ENCODE results near the gene STK35. TPM values are rescaled to one million over a fixed set of nuclear protein-coding genes. Genes with fewer than 3 reads are reported as not detected.

The STK35 gene
- total RNA-seq, 3 donors from 2014 or later (not counting 1 experiment from before 2014, with no cell fraction given): 18.7 to 24.5 (median 21.9) TPM

DNA sequence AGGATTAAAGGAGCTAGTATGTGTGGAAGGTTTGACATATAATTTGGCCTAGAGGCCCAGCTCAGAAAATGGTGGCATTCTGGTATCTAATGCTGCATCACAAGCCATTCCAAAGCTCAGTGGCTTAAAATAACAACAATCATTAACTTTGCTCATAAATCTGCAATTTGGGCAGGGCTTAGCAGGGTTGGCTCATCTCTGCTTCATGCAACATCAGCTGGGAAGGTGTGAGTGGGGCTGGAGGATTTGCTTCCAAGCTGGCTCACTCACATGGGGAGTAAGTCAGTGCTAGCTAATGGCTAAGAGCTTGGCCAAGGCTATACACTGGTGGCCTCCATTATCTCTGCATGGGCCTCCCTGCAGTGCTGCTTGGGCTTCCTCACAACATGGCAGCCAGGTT is 48.0 kb upstream of the STK35 start:
- TF ChIP-seq, protein P1, sequence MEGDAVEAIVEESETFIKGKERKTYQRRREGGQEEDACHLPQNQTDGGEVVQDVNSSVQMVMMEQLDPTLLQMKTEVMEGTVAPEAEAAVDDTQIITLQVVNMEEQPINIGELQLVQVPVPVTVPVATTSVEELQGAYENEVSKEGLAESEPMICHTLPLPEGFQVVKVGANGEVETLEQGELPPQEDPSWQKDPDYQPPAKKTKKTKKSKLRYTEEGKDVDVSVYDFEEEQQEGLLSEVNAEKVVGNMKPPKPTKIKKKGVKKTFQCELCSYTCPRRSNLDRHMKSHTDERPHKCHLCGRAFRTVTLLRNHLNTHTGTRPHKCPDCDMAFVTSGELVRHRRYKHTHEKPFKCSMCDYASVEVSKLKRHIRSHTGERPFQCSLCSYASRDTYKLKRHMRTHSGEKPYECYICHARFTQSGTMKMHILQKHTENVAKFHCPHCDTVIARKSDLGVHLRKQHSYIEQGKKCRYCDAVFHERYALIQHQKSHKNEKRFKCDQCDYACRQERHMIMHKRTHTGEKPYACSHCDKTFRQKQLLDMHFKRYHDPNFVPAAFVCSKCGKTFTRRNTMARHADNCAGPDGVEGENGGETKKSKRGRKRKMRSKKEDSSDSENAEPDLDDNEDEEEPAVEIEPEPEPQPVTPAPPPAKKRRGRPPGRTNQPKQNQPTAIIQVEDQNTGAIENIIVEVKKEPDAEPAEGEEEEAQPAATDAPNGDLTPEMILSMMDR (IDR thresholded peaks at IDR 0.05): no peak
- no peaks in the 10 kb centered on the region for H3K4me1 Mint-ChIP-seq
- peaks cover 20 to 25% of the 10 kb centered on the region in 2 donors for H3K27me3 Mint-ChIP-seq (ENCODE audit: low read depth in 2 of 2)
- ATAC-seq (no peak), DNase-seq (no peak)
- no peak overlapping the region for H3K27ac Mint-ChIP-seq
- no peak overlapping the region for H3K4me3 Mint-ChIP-seq
- Histone ChIP-seq H3K9me3 (ENCODE audit: control insufficient read depth, insufficient read depth, low read length) (peaks cover 4% of the 10 kb centered on the region), H3K27ac (ENCODE audit: low read length) (no peak overlapping the region), H3K4me1 (ENCODE audit: control insufficient read depth, insufficient read depth, low read length) (no peaks in the 10 kb centered on the region), H3K4me3 (ENCODE audit: low read length) (no peak overlapping the region), H3K27me3 (ENCODE audit: control insufficient read depth, insufficient read depth, low read length) (peaks cover under 1% of the 10 kb centered on the region), H3K36me3 (ENCODE audit: control insufficient read depth, insufficient read depth, low read length) (no peaks in the 10 kb centered on the region)
- H3K36me3 Mint-ChIP-seq: peaks cover 7% of the 10 kb centered on the region
- intact Hi-C loops (cut with micrococcal nuclease): no loop called here
- peaks cover 0 to 2% of the 10 kb centered on the region in 2 donors for H3K9me3 Mint-ChIP-seq

DNA sequence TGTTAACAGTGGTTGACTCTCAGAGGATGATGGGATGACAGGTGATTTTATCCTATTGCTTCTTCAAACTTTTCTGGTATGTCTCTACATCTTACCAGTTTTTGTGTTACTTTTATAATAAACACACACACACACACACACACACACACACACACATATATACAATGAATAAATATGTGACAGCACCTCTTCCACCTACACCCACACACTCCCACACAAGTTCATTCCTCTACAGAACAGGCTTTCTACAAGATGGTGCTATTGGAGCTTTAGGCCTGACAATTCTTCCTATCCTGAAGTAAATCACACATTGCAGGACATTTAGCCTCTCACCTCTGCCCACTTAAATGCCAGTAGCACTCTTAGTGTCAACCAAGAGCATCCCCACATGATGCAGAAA is 46.7 kb upstream of the STK35 start:
- peaks cover 0 to 2% of the 10 kb centered on the region in 2 donors for H3K9me3 Mint-ChIP-seq
- intact Hi-C loops (cut with micrococcal nuclease): no loop called here
- H3K4me3 Mint-ChIP-seq: no peak overlapping the region
- Histone ChIP-seq H3K9me3 (ENCODE audit: control insufficient read depth, insufficient read depth, low read length) (peaks cover 6% of the 10 kb centered on the region), H3K4me1 (ENCODE audit: control insufficient read depth, insufficient read depth, low read length) (no peaks in the 10 kb centered on the region), H3K27me3 (ENCODE audit: control insufficient read depth, insufficient read depth, low read length) (peaks cover 3% of the 10 kb centered on the region), H3K27ac (ENCODE audit: low read length) (no peak overlapping the region), H3K4me3 (ENCODE audit: low read length) (no peak overlapping the region), H3K36me3 (ENCODE audit: control insufficient read depth, insufficient read depth, low read length) (no peaks in the 10 kb centered on the region)
- TF ChIP-seq, protein P1 (IDR thresholded peaks at IDR 0.05): no peak
- H3K27ac Mint-ChIP-seq: no peak overlapping the region
- no peak for ATAC-seq
- no peak for DNase-seq
- H3K4me1 Mint-ChIP-seq: no peaks in the 10 kb centered on the region
- peaks cover 25 to 28% of the 10 kb centered on the region in 2 donors for H3K27me3 Mint-ChIP-seq (ENCODE audit: low read depth in 2 of 2)
- H3K36me3 Mint-ChIP-seq: peaks cover 7% of the 10 kb centered on the region

GRCh38 chr20:2059411-2059810 is 42.2 kb upstream of the STK35 start:
- Mint-ChIP-seq H3K9me3 (peaks cover 0 to 2% of the 10 kb centered on the region in 2 donors), H3K27ac (no peak overlapping the region), H3K4me1 (no peaks in the 10 kb centered on the region), H3K4me3 (no peak overlapping the region), H3K36me3 (peaks cover 7% of the 10 kb centered on the region), H3K27me3 (ENCODE audit: low read depth in 2 of 2) (peaks cover 18 to 28% of the 10 kb centered on the region in 2 donors)
- DNase-seq (no peak), ATAC-seq (no peak)
- TF ChIP-seq, protein P1 (IDR thresholded peaks at IDR 0.05): no peak
- no peak overlapping the region for H3K27ac ChIP-seq (ENCODE audit: low read length)
- intact Hi-C loops (cut with micrococcal nuclease): no loop called here
- 93% methylated on average over 1 of the region's 2 CpGs for WGBS (ENCODE audit: insufficient coverage)
- no peak overlapping the region for H3K4me3 ChIP-seq (ENCODE audit: low read length)
- no peaks in the 10 kb centered on the region for H3K4me1 ChIP-seq (ENCODE audit: control insufficient read depth, insufficient read depth, low read length)
- no peaks in the 10 kb centered on the region for H3K36me3 ChIP-seq (ENCODE audit: control insufficient read depth, insufficient read depth, low read length)
- peaks cover 2% of the 10 kb centered on the region for H3K9me3 ChIP-seq (ENCODE audit: control insufficient read depth, insufficient read depth, low read length)
- H3K27me3 ChIP-seq (ENCODE audit: control insufficient read depth, insufficient read depth, low read length): peaks cover 3% of the 10 kb centered on the region

GRCh38 chr20:2065099-2065498 is 36.5 kb upstream of the STK35 start:
- Histone ChIP-seq H3K9me3 (ENCODE audit: control insufficient read depth, insufficient read depth, low read length) (no peaks in the 10 kb centered on the region), H3K27ac (ENCODE audit: low read length) (no peak overlapping the region), H3K4me3 (ENCODE audit: low read length) (no peak overlapping the region), H3K27me3 (ENCODE audit: control insufficient read depth, insufficient read depth, low read length) (peaks cover 2% of the 10 kb centered on the region), H3K4me1 (ENCODE audit: control insufficient read depth, insufficient read depth, low read length) (no peaks in the 10 kb centered on the region), H3K36me3 (ENCODE audit: control insufficient read depth, insufficient read depth, low read length) (no peaks in the 10 kb centered on the region)
- peaks cover 17 to 33% of the 10 kb centered on the region in 2 donors for H3K27me3 Mint-ChIP-seq (ENCODE audit: low read depth in 2 of 2)
- H3K4me3 Mint-ChIP-seq: no peak overlapping the region
- ATAC-seq (no peak), DNase-seq (no peak)
- H3K36me3 Mint-ChIP-seq: no peaks in the 10 kb centered on the region
- no peak overlapping the region for H3K27ac Mint-ChIP-seq
- intact Hi-C loops (cut with micrococcal nuclease): no loop called here
- no peaks in the 10 kb centered on the region for H3K4me1 Mint-ChIP-seq
- TF ChIP-seq, protein P1 (IDR thresholded peaks at IDR 0.05): no peak
- 49% methylated on average over 2 of the region's 3 CpGs for WGBS (ENCODE audit: insufficient coverage)
- no peaks in the 10 kb centered on the region for H3K9me3 Mint-ChIP-seq
